Right atrium auricular region (tissue), 2 donors: ENCODE data around the gene GAST. TPM values are rescaled to one million over a fixed set of nuclear protein-coding genes. Genes with fewer than 3 reads are reported as not detected.

ENCODE experiments used
- DNase-seq: peaks from one replicate; pipeline ENCODE4 v3.0.0-alpha.2; 2019; ENCODE audit warnings: low spot score
- H3K27ac ChIP-seq, 2 donors: fragments of 200-600 bp; sonication (generic); 1 replicate in 1 of 2; 2 replicates in 1 of 2; pipeline ENCODE4 v1.5.1; 2016 to 2019
- H3K27me3 ChIP-seq, 2 donors: fragments of 200-600 bp; sonication (generic); one replicate each; pipeline versions ENCODE4 v1.5.1 to v1.6.0; 2017 to 2019
- H3K36me3 ChIP-seq: fragments of 200-600 bp; sonication (generic); one replicate; pipeline ENCODE4 v1.5.1; 2016
- H3K4me1 ChIP-seq, 2 donors: fragments of 200-600 bp; sonication (generic); one replicate each; pipeline versions ENCODE4 v1.5.1 to v1.6.0; 2017 to 2019
- H3K4me3 ChIP-seq, 2 donors: fragments of 200-600 bp; sonication (generic); 1 replicate in 1 of 2; 2 replicates in 1 of 2; pipeline ENCODE4 v1.5.1; 2017 to 2019; ENCODE audit warnings: mild to moderate bottlenecking in 1 of 2, moderate library complexity in 1 of 2
- H3K9me3 ChIP-seq, 2 donors: fragments of 200-600 bp; sonication (generic); one replicate each; pipeline ENCODE4 v1.5.1; 2019
- total RNA-seq, 2 donors: library from RNA; depleted of rRNA; stranded (reverse); fragments of >200 nt; gene quantifications; one replicate each; pipeline ENCODE4 v1.1.0, GENCODE V29; 2016
- TF ChIP-seq, protein P1 (sequence below), 2 donors: fragments of 200-600 bp; sonication (generic); IDR thresholded peaks; one replicate each; pipeline ENCODE4 v1.5.1; 2019; ENCODE audit warnings: antibody characterized with exemption in 2 of 2

GAST gene
- total RNA-seq, 2 donors from 2014 or later, result not detected

DNA sequence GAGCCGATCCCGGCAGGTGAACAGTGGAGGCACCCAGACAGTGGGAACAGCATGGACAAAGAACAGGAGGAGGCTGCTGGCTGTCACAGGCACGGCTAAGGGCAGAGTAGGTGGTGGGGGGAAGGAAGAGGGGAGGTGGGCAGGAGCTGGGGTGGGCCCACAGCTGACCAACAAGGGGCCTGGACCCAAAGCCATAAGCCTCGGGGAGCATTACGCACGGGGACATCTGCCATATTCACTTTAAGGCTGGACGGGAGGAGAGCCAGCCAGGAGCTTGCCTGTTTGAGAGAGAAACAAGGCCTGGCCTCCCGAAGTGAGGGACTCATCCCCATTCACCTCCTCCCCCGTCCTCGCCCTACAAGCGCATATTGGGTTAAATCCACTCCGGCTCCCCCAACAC, 41.9 kb downstream of the GAST start:
- peaks cover 46% of the 10 kb centered on the region for H3K36me3 ChIP-seq
- H3K27ac ChIP-seq, result peak overlapping the region in 1 of 2 donors; percentile 4
- H3K27me3 ChIP-seq, result no peaks in the 10 kb centered on the region
- TF ChIP-seq, protein P1, sequence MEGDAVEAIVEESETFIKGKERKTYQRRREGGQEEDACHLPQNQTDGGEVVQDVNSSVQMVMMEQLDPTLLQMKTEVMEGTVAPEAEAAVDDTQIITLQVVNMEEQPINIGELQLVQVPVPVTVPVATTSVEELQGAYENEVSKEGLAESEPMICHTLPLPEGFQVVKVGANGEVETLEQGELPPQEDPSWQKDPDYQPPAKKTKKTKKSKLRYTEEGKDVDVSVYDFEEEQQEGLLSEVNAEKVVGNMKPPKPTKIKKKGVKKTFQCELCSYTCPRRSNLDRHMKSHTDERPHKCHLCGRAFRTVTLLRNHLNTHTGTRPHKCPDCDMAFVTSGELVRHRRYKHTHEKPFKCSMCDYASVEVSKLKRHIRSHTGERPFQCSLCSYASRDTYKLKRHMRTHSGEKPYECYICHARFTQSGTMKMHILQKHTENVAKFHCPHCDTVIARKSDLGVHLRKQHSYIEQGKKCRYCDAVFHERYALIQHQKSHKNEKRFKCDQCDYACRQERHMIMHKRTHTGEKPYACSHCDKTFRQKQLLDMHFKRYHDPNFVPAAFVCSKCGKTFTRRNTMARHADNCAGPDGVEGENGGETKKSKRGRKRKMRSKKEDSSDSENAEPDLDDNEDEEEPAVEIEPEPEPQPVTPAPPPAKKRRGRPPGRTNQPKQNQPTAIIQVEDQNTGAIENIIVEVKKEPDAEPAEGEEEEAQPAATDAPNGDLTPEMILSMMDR (IDR thresholded peaks at IDR 0.05), result no peak
- DNase-seq, result no peak
- peaks cover 0 to 5% of the 10 kb centered on the region in 2 donors for H3K4me1 ChIP-seq
- no peaks in the 10 kb centered on the region for H3K9me3 ChIP-seq
- no peak overlapping the region for H3K4me3 ChIP-seq

DNA sequence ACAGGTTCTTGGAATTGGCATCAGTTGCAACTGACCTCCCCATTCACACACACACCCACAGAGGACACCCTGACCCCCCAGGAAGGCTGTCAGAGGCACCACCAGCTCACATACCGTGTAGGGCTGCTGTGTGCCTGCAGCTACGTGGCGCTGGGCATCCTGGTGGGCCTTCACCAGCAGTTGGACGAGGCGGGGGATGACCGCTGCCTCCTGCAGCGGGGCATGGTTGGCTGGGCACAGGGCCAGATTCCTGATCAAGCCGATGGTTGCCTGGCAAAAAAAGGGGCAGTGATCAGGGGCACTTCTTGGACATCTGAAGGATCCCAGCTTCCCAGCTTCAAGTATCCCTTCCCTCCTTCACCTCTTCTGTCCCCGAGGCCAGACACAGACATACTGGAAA, 46.5 kb downstream of the GAST start:
- Histone ChIP-seq H3K4me3 (no peak overlapping the region), H3K9me3 (no peaks in the 10 kb centered on the region), H3K36me3 (peaks cover 88% of the 10 kb centered on the region), H3K27me3 (no peaks in the 10 kb centered on the region), H3K4me1 (no peaks in the 10 kb centered on the region), H3K27ac (no peak overlapping the region)
- TF ChIP-seq, protein P1 (IDR thresholded peaks at IDR 0.05), result no peak
- no peak for DNase-seq

DNA sequence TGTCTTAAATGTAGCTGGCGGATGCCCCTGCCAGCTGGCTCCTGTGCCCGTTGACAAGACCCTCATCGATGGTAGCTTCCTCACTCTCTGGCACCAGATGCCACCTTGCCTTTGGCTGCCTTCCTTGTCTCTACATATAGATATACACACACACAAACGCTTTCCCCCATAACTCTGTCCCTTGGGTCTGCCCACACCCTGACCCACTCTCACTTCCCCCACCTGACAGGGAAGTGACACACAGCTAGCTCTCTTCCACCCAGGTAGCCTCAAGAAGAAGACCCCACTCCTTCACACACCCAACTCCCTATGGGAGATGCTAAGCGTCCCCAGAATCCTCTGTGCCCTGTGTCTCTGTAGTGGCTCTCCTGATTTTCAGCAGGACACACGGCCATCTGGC, 48.7 kb downstream of the GAST start:
- no peak for DNase-seq
- TF ChIP-seq, protein P1 (IDR thresholded peaks at IDR 0.05), result no peak
- Histone ChIP-seq H3K4me1 (no peaks in the 10 kb centered on the region), H3K36me3 (peaks cover 93% of the 10 kb centered on the region), H3K9me3 (no peaks in the 10 kb centered on the region), H3K27me3 (no peaks in the 10 kb centered on the region), H3K4me3 (no peak overlapping the region), H3K27ac (no peak overlapping the region)

DNA sequence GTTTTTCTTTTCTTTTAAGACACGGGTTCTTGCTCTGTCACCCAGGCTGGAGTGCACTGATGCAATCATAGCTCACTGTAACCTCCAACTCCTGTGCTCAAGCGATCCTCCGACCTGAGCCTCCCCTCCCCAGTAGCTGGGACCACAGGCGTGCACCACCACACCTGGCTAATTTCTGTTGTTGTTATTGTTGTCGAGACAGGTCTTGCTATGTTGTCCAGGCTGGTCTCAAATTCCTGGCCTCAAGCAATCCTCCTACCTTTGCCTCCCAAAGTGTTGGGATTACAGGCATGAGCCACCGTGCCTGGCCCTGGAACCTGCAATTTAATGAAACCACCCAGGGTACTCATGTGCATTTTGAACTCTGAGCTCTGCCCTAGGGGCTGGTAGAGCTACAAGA, 50.3 kb downstream of the GAST start:
- no peak for DNase-seq
- Histone ChIP-seq H3K9me3 (no peaks in the 10 kb centered on the region), H3K4me3 (no peak overlapping the region), H3K27me3 (no peaks in the 10 kb centered on the region), H3K36me3 (peaks cover 94% of the 10 kb centered on the region), H3K4me1 (no peaks in the 10 kb centered on the region), H3K27ac (no peak overlapping the region)
- TF ChIP-seq, protein P1 (IDR thresholded peaks at IDR 0.05), result no peak

DNA sequence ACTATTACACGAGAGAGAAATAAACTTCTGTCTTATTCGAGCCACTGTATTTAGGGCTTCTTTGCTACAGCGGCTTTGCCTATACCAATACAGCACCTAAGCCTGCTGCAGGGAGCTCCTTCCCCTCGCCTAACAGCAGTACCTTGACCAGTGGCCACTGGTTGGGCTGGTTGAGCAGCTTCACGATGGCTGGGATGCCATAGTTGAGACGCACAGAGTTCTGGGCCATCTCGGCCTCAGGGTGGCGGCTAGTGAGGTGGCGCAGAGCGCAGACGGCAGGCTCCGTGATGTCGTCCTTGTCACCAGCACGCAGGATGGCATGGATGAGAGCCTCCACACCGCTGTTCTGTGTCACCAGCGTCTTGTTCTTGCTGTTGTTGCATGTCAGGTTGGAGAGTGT, 50.7 kb downstream of the GAST start:
- no peaks in the 10 kb centered on the region for H3K4me1 ChIP-seq
- DNase-seq, result no peak
- peaks cover 94% of the 10 kb centered on the region for H3K36me3 ChIP-seq
- no peak overlapping the region for H3K27ac ChIP-seq
- no peak overlapping the region for H3K4me3 ChIP-seq
- no peaks in the 10 kb centered on the region for H3K9me3 ChIP-seq
- H3K27me3 ChIP-seq, result no peaks in the 10 kb centered on the region
- TF ChIP-seq, protein P1 (IDR thresholded peaks at IDR 0.05), result no peak

DNA sequence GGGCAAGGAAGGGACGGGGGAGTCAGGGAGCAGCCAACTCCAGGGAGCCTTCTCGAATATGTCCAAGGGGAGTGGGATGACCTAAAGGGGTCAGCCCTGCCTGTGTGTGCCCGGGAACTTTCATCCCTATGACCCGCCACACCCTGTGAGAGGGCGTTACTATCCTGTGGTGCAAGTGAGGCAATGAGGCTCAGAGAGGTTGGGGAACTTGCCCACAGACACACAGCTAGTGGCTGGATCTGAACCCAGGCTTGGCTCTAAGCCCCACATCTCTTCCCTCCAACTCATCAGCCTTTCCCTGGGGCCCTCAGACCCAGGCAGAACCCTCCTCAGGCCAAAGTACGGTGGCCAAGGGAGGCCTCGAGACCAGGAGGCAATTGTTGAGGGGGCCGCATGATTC, 51.2 kb downstream of the GAST start:
- H3K4me1 ChIP-seq, result no peaks in the 10 kb centered on the region
- H3K4me3 ChIP-seq, result no peak overlapping the region
- H3K27me3 ChIP-seq, result no peaks in the 10 kb centered on the region
- H3K36me3 ChIP-seq, result peaks cover 94% of the 10 kb centered on the region
- TF ChIP-seq, protein P1 (IDR thresholded peaks at IDR 0.05), result no peak
- no peak overlapping the region for H3K27ac ChIP-seq
- DNase-seq, result no peak
- H3K9me3 ChIP-seq, result no peaks in the 10 kb centered on the region
